Measurements from ENCODE around the gene MYBPC2.
A peak's percentile ranks its signal among the peaks of the same experiment; 100 is the strongest.
"Not testable (repeated sequence)": the region's sequence is repeated elsewhere in the genome, so short reads cannot be mapped to it uniquely, and the experiment has no call there.

MYBPC2 gene

GRCh38 chr19:50432221-50433028 is at the start of gene MYBPC2:
MYBPC2 (plus strand) TSS chr19:50432892; CDS start chr19:50432954, 62 bp downstream.
- no peak for DNase-seq

- DNase-seq: peak; percentile 53
Measured at GRCh38 chr19:50383001-50383851, 49.5 kb upstream of the MYBPC2 start.

GRCh38 chr19:50383852-50384684 is 48.6 kb upstream of the MYBPC2 start, which contains the start of gene POLD1:
POLD1 (plus strand) TSS chr19:50384347; CDS start chr19:50398852, 14,505 bp downstream.
- peak; percentile 95 for DNase-seq

- DNase-seq: no peak
Measured at GRCh38 chr19:50384685-50385535, 47.8 kb upstream of the MYBPC2 start.

- DNase-seq: no peak
Measured at GRCh38 chr19:50387176-50387867, 45.4 kb upstream of the MYBPC2 start.

GRCh38 chr19:50387868-50388245 is 44.8 kb upstream of the MYBPC2 start:
- DNase-seq: no peak

- not testable (repeated sequence) for DNase-seq
Measured at GRCh38 chr19:50390295-50390694, 42.4 kb upstream of the MYBPC2 start.

GRCh38 chr19:50390952-50391351 is 41.7 kb upstream of the MYBPC2 start:
- not testable (repeated sequence) for DNase-seq

- no peak for DNase-seq
Measured at GRCh38 chr19:50392759-50393158, 39.9 kb upstream of the MYBPC2 start.

GRCh38 chr19:50393589-50393988 is 39.1 kb upstream of the MYBPC2 start:
- no peak for DNase-seq

- DNase-seq: no peak
Measured at GRCh38 chr19:50394017-50394416, 38.7 kb upstream of the MYBPC2 start.

- DNase-seq: no peak
Measured at GRCh38 chr19:50398675-50399367, 33.9 kb upstream of the MYBPC2 start.

- no peak for DNase-seq
Measured at GRCh38 chr19:50399368-50399745, 33.3 kb upstream of the MYBPC2 start.

GRCh38 chr19:50401605-50402450 is 30.9 kb upstream of the MYBPC2 start:
- DNase-seq: no peak

- no peak for DNase-seq
Measured at GRCh38 chr19:50402544-50403301, 30.0 kb upstream of the MYBPC2 start.

- no peak for DNase-seq
Measured at GRCh38 chr19:50406156-50406820, 26.4 kb upstream of the MYBPC2 start.

GRCh38 chr19:50406829-50407228 is 25.9 kb upstream of the MYBPC2 start:
- no peak for DNase-seq

GRCh38 chr19:50409347-50409746 is 23.3 kb upstream of the MYBPC2 start:
- DNase-seq: no peak

Measured in SHP77 treated with DMSO at 0.1 percent for 48 hours (cell line).